ENCODE results near the gene TBC1D22A. TPM values are rescaled to one million over a fixed set of nuclear protein-coding genes. Genes with fewer than 3 reads are reported as not detected.

Gene TBC1D22A
- total RNA-seq, 1 experiment from 2014 or later = 27.6 TPM

DNA sequence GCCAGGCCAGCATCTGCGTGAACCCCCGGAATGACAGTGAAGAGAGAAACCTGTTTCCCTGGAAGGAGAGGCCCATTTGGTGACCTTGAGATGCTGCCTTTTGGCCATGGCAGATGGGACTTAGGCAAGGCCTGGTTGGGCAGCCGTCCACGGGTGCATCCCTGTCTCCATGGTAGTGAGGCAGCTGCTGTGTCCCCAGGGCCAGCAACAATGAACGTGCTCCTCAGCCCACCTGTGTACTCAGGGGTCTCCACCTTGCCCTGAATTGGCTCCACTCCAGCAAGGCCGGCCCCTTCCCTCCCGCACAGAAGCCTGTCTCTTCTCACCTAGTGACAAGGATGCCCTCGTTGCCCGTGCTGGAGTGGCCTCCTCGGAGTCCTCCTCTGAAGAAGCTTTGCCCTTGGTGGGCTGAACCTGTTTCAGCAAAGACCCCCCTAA lies 441.1 kb downstream of the TBC1D22A start:
- H3K27me3 Mint-ChIP-seq (ENCODE audit: unreplicated experiment) = peaks cover 73% of the 10 kb centered on the region
- H3K27ac Mint-ChIP-seq (ENCODE audit: unreplicated experiment) = no peak overlapping the region
- H3K4me1 Mint-ChIP-seq (ENCODE audit: low read depth, unreplicated experiment) = no peaks in the 10 kb centered on the region
- intact Hi-C loops (cut with micrococcal nuclease; ENCODE audit: unreplicated experiment) = no loop called here
- H3K36me3 Mint-ChIP-seq (ENCODE audit: insufficient read depth, unreplicated experiment) = no peaks in the 10 kb centered on the region
- CTCF ChIA-PET = no interaction called here
- TF ChIP-seq, protein P1, sequence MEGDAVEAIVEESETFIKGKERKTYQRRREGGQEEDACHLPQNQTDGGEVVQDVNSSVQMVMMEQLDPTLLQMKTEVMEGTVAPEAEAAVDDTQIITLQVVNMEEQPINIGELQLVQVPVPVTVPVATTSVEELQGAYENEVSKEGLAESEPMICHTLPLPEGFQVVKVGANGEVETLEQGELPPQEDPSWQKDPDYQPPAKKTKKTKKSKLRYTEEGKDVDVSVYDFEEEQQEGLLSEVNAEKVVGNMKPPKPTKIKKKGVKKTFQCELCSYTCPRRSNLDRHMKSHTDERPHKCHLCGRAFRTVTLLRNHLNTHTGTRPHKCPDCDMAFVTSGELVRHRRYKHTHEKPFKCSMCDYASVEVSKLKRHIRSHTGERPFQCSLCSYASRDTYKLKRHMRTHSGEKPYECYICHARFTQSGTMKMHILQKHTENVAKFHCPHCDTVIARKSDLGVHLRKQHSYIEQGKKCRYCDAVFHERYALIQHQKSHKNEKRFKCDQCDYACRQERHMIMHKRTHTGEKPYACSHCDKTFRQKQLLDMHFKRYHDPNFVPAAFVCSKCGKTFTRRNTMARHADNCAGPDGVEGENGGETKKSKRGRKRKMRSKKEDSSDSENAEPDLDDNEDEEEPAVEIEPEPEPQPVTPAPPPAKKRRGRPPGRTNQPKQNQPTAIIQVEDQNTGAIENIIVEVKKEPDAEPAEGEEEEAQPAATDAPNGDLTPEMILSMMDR (IDR thresholded peaks at IDR 0.05; ENCODE audit: unreplicated experiment) = no peak
- H3K4me3 Mint-ChIP-seq (ENCODE audit: low read depth, unreplicated experiment) = no peak overlapping the region
- BruUV-seq (replicated peaks) = no TSS peak
- no peaks in the 10 kb centered on the region for H3K9me3 Mint-ChIP-seq (ENCODE audit: low read depth, unreplicated experiment)
- no peak for DNase-seq

DNA sequence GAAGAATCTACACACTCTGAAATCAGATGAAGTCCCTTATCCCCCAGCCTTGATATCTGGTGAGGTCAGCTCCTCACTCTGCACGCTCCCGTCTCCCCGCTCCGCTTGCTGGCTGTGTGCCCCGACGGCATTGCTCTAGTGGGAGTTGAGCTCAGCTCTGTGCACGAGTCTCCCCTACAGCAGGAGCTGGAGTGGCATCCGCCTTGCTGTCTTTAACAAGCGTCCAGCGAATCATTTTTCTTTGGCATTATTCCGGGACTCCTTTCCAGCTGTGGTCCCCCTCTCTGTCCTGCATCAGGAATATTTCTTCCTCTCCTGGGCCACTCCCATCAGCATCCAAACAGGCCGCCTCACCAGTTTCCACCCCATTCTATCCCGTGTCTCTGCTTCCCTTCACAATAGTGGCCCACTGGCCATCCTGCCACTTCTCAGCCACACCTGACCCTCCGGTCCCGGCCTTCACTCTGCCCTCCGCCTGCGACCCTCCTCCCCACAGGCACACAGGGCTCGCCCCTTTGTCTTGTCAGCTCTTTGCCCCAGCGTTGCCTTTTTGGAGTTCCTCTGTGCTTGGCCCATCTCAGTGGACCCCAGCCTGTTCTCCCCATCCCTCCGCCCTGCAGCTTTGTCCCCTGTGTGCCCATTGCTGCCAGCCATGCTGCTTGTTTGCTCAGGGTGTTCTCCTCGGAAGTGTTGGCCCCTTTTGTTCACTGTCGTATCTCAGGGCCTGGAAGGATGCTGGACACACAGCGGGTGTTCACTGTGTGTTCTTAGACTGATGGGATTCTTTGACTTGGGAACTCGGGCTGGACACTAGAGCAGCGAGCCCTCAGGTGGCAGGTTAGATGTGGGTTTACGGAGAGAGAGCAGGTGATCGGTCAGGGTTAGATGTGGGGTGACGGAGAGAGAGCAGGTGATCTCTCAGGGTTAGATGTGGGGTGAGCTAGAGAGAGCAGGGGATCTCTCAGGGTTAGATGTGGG lies 441.8 kb downstream of the TBC1D22A start:
- CTCF ChIA-PET = no interaction called here
- DNase-seq = no peak
- Mint-ChIP-seq H3K27ac (ENCODE audit: unreplicated experiment) (no peak overlapping the region), H3K9me3 (ENCODE audit: low read depth, unreplicated experiment) (no peaks in the 10 kb centered on the region), H3K4me3 (ENCODE audit: low read depth, unreplicated experiment) (no peak overlapping the region), H3K4me1 (ENCODE audit: low read depth, unreplicated experiment) (no peaks in the 10 kb centered on the region), H3K36me3 (ENCODE audit: insufficient read depth, unreplicated experiment) (no peaks in the 10 kb centered on the region), H3K27me3 (ENCODE audit: unreplicated experiment) (peaks cover 70% of the 10 kb centered on the region)
- BruUV-seq (replicated peaks) = no TSS peak
- TF ChIP-seq, protein P1 (IDR thresholded peaks at IDR 0.05; ENCODE audit: unreplicated experiment) = no peak
- intact Hi-C loops (cut with micrococcal nuclease; ENCODE audit: unreplicated experiment) = no loop called here

DNA sequence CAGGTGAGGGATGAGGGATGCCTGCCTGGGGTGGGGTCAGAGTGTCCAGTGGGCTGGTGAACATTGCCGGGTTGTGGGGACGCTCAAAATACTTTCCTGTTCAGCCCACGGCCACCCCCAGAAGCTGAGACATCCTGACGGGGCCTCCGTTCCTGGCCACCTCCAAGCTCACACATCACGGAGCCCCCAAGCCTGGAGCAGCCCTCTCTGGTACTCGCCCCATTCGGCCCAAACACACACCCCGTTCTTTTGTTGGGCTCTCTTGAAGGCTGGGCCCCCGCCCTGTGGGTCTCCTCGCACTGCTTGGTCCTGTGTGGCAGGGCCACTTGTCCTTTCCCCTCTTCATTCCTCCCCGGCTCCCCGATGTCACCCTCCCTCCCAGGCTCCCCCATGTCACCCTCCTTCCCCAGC lies 442.6 kb downstream of the TBC1D22A start:
- TF ChIP-seq, protein P1 (IDR thresholded peaks at IDR 0.05; ENCODE audit: unreplicated experiment) = no peak
- CTCF ChIA-PET = no interaction called here
- Mint-ChIP-seq H3K9me3 (ENCODE audit: low read depth, unreplicated experiment) (no peaks in the 10 kb centered on the region), H3K4me1 (ENCODE audit: low read depth, unreplicated experiment) (no peaks in the 10 kb centered on the region), H3K36me3 (ENCODE audit: insufficient read depth, unreplicated experiment) (no peaks in the 10 kb centered on the region), H3K27me3 (ENCODE audit: unreplicated experiment) (peaks cover 62% of the 10 kb centered on the region), H3K4me3 (ENCODE audit: low read depth, unreplicated experiment) (no peak overlapping the region), H3K27ac (ENCODE audit: unreplicated experiment) (no peak overlapping the region)
- intact Hi-C loops (cut with micrococcal nuclease; ENCODE audit: unreplicated experiment) = no loop called here
- DNase-seq = no peak
- BruUV-seq (replicated peaks) = no TSS peak

DNA sequence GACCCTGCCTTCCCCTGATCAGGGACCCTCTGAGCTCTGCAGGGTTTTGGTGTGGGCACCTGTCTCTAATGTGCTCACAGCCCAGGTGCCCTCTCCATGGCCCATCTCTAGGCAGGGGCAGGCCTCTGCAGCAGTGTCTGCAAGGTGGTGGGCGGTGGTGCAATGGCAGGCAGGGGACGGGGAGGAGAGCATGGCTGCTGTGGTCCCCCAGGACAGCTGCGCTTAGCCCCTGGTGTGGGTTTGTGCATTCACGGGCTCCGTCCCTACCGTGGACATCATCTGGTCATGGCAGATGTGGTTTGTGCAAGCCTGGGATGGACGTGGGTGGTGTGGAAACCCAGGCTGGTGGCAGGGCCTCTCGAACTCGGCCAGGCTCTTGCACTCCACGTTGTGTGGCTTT lies 443.1 kb downstream of the TBC1D22A start:
- Mint-ChIP-seq H3K27ac (ENCODE audit: unreplicated experiment) (no peak overlapping the region), H3K36me3 (ENCODE audit: insufficient read depth, unreplicated experiment) (no peaks in the 10 kb centered on the region), H3K4me1 (ENCODE audit: low read depth, unreplicated experiment) (no peaks in the 10 kb centered on the region), H3K4me3 (ENCODE audit: low read depth, unreplicated experiment) (no peak overlapping the region), H3K9me3 (ENCODE audit: low read depth, unreplicated experiment) (no peaks in the 10 kb centered on the region), H3K27me3 (ENCODE audit: unreplicated experiment) (peaks cover 57% of the 10 kb centered on the region)
- CTCF ChIA-PET = no interaction called here
- no TSS peak for BruUV-seq (replicated peaks)
- no peak for DNase-seq
- TF ChIP-seq, protein P1 (IDR thresholded peaks at IDR 0.05; ENCODE audit: unreplicated experiment) = no peak
- intact Hi-C loops (cut with micrococcal nuclease; ENCODE audit: unreplicated experiment) = no loop called here
